ENCODE results near the gene ATP2A3. TPM values are rescaled to one million over a fixed set of nuclear protein-coding genes. Genes with fewer than 3 reads are reported as not detected.

Gene ATP2A3
- total RNA-seq, 1 experiment from 2014 or later = 3.3 TPM

GRCh38 chr17:3968886-3969524 lies 4.8 kb upstream of the ATP2A3 start:
- TF ChIP-seq EZH2phosphoT487 (IDR thresholded peaks at IDR 0.05; ENCODE audit: borderline replicate concordance, low read length) (no peak), CTCF (conservative IDR thresholded peaks at IDR 0.05; ENCODE audit: low read depth, low read length) (no peak), EZH2 (IDR thresholded peaks at IDR 0.05; ENCODE audit: low read length, unreplicated experiment) (no peak)
- no TSS peak for BruUV-seq (replicated peaks)
- Histone ChIP-seq H3K4me1 (ENCODE audit: insufficient read depth, low read length) (no peaks in the 10 kb centered on the region), H3F3A (ENCODE audit: low read length, unreplicated experiment) (no peaks in the 10 kb centered on the region), H2AFZ (ENCODE audit: low read length) (no peak overlapping the region), H3K36me3 (ENCODE audit: low read depth, low read length) (no peaks in the 10 kb centered on the region), H3K4me2 (ENCODE audit: low read length) (no peak overlapping the region), H4K20me1 (ENCODE audit: low read length) (no peaks in the 10 kb centered on the region), H3K9me2 (replicated peaks; ENCODE audit: low read length) (no peaks in the 10 kb centered on the region), H3K4me3 (ENCODE audit: low read length) (no peak overlapping the region), H3K27ac (ENCODE audit: low read length) (no peak overlapping the region), H3K79me2 (ENCODE audit: low read length) (no peaks in the 10 kb centered on the region), H3K9ac (ENCODE audit: low read length) (no peak overlapping the region), H3K27me3 (ENCODE audit: low read length) (no peaks in the 10 kb centered on the region), H3K9me3 (ENCODE audit: low read length) (no peaks in the 10 kb centered on the region)
- ChIA-PET POLR2A (ENCODE audit: unreplicated experiment) (no interaction called here), CTCF (no interaction called here)
- DNase-seq (no peak), ATAC-seq (no peak)
- intact Hi-C loops (cut with micrococcal nuclease) = no loop called here

- CTCF ChIA-PET = no interaction called here
These were observed 3.8 kb upstream of the ATP2A3 start for GRCh38 chr17:3968015-3968414.

More at GRCh38 chr17:3968015-3968414, 3.8 kb upstream of the ATP2A3 start:
- TF ChIP-seq EZH2 (IDR thresholded peaks at IDR 0.05; ENCODE audit: low read length, unreplicated experiment) (no peak), EZH2phosphoT487 (IDR thresholded peaks at IDR 0.05; ENCODE audit: borderline replicate concordance, low read length) (no peak), CTCF (conservative IDR thresholded peaks at IDR 0.05; ENCODE audit: low read depth, low read length) (no peak)
- ATAC-seq (no peak), DNase-seq (no peak)
- no peaks in the 10 kb centered on the region for H3K9me3 ChIP-seq (ENCODE audit: low read length)
- H3F3A ChIP-seq (ENCODE audit: low read length, unreplicated experiment) = no peaks in the 10 kb centered on the region
- no peaks in the 10 kb centered on the region for H3K79me2 ChIP-seq (ENCODE audit: low read length)
- H3K36me3 ChIP-seq (ENCODE audit: low read depth, low read length) = no peaks in the 10 kb centered on the region
- H3K9me2 ChIP-seq (replicated peaks; ENCODE audit: low read length) = no peaks in the 10 kb centered on the region
- H2AFZ ChIP-seq (ENCODE audit: low read length) = no peak overlapping the region
- BruUV-seq (replicated peaks) = no TSS peak
- no peak overlapping the region for H3K27ac ChIP-seq (ENCODE audit: low read length)
- no peak overlapping the region for H3K4me2 ChIP-seq (ENCODE audit: low read length)
- no peak overlapping the region for H3K4me3 ChIP-seq (ENCODE audit: low read length)
- H4K20me1 ChIP-seq (ENCODE audit: low read length) = no peaks in the 10 kb centered on the region
- intact Hi-C loops (cut with micrococcal nuclease) = no loop called here
- POLR2A ChIA-PET (ENCODE audit: unreplicated experiment) = interaction anchor here (0.6 kb wide), 1 partner anchor 73 kb away, joined by 13 read pairs; no protein-coding TSS in a partner anchor
- H3K9ac ChIP-seq (ENCODE audit: low read length) = no peak overlapping the region
- no peaks in the 10 kb centered on the region for H3K27me3 ChIP-seq (ENCODE audit: low read length)
- no peaks in the 10 kb centered on the region for H3K4me1 ChIP-seq (ENCODE audit: insufficient read depth, low read length)
